HG03575 (cell line): ENCODE results near the gene EEF2K.
"Not testable (repeated sequence)": the region's sequence is repeated elsewhere in the genome, so short reads cannot be mapped to it uniquely, and the experiment has no call there.

Experiments
- ATAC-seq: cut with Tn5 transposase; IDR thresholded peaks from one replicate; pipeline ENCODE4 v1.9.1; 2021; ENCODE audit not compliant: unreplicated experiment, insufficient number of reproducible peaks, low FRiP score; ENCODE audit errors: extremely low read depth

The EEF2K gene

GRCh38 chr16:22188595-22189442 lies 17.3 kb upstream of the EEF2K start:
- ATAC-seq, result no peak

GRCh38 chr16:22189473-22190080 lies 16.5 kb upstream of the EEF2K start:
- ATAC-seq, result no peak

- ATAC-seq, result peak; percentile 29
Measured at GRCh38 chr16:22190081-22190775, 15.8 kb upstream of the EEF2K start.

- ATAC-seq, result peak; percentile 3
Measured at GRCh38 chr16:22190776-22191531, 15.1 kb upstream of the EEF2K start.

- no peak for ATAC-seq
Measured at GRCh38 chr16:22191532-22192260, 14.4 kb upstream of the EEF2K start.

- no peak for ATAC-seq
Measured at GRCh38 chr16:22192261-22193062, 13.6 kb upstream of the EEF2K start.

GRCh38 chr16:22193063-22193411 lies 13.0 kb upstream of the EEF2K start:
- no peak for ATAC-seq

- no peak for ATAC-seq
Measured at GRCh38 chr16:22194707-22195444, 11.2 kb upstream of the EEF2K start.

- ATAC-seq, result no peak
Measured at GRCh38 chr16:22195445-22195694, 10.7 kb upstream of the EEF2K start.

- ATAC-seq, result no peak
Measured at GRCh38 chr16:22195695-22196558, 10.2 kb upstream of the EEF2K start.

- not testable (repeated sequence) for ATAC-seq
Measured at GRCh38 chr16:22196559-22197168, 9.4 kb upstream of the EEF2K start.

GRCh38 chr16:22198547-22199293 lies 7.4 kb upstream of the EEF2K start:
- ATAC-seq, result no peak

GRCh38 chr16:22202261-22202637 lies 3.8 kb upstream of the EEF2K start:
- no peak for ATAC-seq

GRCh38 chr16:22203091-22203490 lies 3.0 kb upstream of the EEF2K start:
- no peak for ATAC-seq

- no peak for ATAC-seq
Measured at GRCh38 chr16:22204091-22204655, 1.9 kb upstream of the EEF2K start.
